ENCODE data around the gene PALLD.

DNA sequence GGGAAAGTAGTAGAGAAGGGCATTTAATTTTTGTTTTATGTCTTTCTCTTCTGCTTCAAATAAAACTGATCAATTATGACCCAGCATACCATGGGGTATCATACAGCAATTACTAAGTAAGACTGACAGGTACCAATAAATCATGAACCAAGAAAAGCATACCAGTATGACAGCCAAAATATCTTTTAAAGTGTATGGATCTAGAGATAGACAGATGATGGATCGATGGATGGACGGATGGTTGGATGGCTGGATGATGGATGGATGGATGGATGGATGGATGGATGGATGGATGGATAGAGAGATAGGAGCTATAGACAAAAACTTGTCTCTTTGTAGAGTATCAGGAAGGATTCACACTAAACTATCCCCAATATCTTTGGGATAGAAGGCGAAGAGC, 18.0 kb upstream of the PALLD start:
- TF ChIP-seq, protein P1, sequence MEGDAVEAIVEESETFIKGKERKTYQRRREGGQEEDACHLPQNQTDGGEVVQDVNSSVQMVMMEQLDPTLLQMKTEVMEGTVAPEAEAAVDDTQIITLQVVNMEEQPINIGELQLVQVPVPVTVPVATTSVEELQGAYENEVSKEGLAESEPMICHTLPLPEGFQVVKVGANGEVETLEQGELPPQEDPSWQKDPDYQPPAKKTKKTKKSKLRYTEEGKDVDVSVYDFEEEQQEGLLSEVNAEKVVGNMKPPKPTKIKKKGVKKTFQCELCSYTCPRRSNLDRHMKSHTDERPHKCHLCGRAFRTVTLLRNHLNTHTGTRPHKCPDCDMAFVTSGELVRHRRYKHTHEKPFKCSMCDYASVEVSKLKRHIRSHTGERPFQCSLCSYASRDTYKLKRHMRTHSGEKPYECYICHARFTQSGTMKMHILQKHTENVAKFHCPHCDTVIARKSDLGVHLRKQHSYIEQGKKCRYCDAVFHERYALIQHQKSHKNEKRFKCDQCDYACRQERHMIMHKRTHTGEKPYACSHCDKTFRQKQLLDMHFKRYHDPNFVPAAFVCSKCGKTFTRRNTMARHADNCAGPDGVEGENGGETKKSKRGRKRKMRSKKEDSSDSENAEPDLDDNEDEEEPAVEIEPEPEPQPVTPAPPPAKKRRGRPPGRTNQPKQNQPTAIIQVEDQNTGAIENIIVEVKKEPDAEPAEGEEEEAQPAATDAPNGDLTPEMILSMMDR (IDR thresholded peaks at IDR 0.05; ENCODE audit: borderline replicate concordance, extremely low read depth, low read length, poor library complexity, severe bottlenecking): no peak
- TF ChIP-seq EZH2 (IDR thresholded peaks at IDR 0.05; ENCODE audit: borderline replicate concordance, low read depth, low read length, severe bottlenecking): no peak
